Activated CD4-positive, alpha-beta T cell treated with anti-CD3 and anti-CD28 coated beads for 24 hours (primary cell): ENCODE measurements around the gene SLC5A5.

ENCODE experiments used
- DNase-seq, 2 donors: peaks; one replicate each; pipeline ENCODE4 v3.0.0-alpha.2; 2020; ENCODE audit warnings: low read depth in 2 of 2

Gene SLC5A5

GRCh38 chr19:17847538-17848366 is 24.0 kb upstream of the SLC5A5 start, which contains the start of gene JAK3:
Gene JAK3 (minus strand): TSS chr19:17847982. CDS start chr19:17844417, 3,565 bp downstream.
- DNase-seq: peak; percentile 80 to 84

- no peak for DNase-seq
Measured at GRCh38 chr19:17848595-17849292, 23.0 kb upstream of the SLC5A5 start.

GRCh38 chr19:17854061-17854460 is 17.7 kb upstream of the SLC5A5 start:
- no peak for DNase-seq

GRCh38 chr19:17855280-17856152 is 16.2 kb upstream of the SLC5A5 start:
- peak; percentile 95 for DNase-seq

GRCh38 chr19:17859533-17860330 is 12.0 kb upstream of the SLC5A5 start, which contains the start of gene RPL18A:
Gene RPL18A (plus strand): TSS chr19:17859910. CDS start chr19:17859957, 47 bp downstream.
- DNase-seq: peak; percentile 97 to 99

- DNase-seq: no peak
Measured at GRCh38 chr19:17860331-17860992, 11.3 kb upstream of the SLC5A5 start.

GRCh38 chr19:17860993-17861360 is 10.8 kb upstream of the SLC5A5 start:
- no peak for DNase-seq

GRCh38 chr19:17861542-17862402 is 10.0 kb upstream of the SLC5A5 start:
- no peak for DNase-seq

- no peak for DNase-seq
Measured at GRCh38 chr19:17862711-17863519, 8.8 kb upstream of the SLC5A5 start.

- DNase-seq: no peak
Measured at GRCh38 chr19:17863520-17864182, 8.1 kb upstream of the SLC5A5 start.

GRCh38 chr19:17865364-17866311 is 6.1 kb upstream of the SLC5A5 start:
- DNase-seq: no peak

- DNase-seq: no peak
Measured at GRCh38 chr19:17866312-17866963, 5.3 kb upstream of the SLC5A5 start.

- DNase-seq: no peak
Measured at GRCh38 chr19:17866964-17867486, 4.7 kb upstream of the SLC5A5 start.

- no peak for DNase-seq
Measured at GRCh38 chr19:17868669-17869068, 3.1 kb upstream of the SLC5A5 start.

GRCh38 chr19:17869114-17869608 is 2.6 kb upstream of the SLC5A5 start:
- DNase-seq: no peak
